ENCODE measurements around the gene FOXG1. TPM values are rescaled to one million over a fixed set of nuclear protein-coding genes. Genes with fewer than 3 reads are reported as not detected.
A peak's percentile ranks its signal among the peaks of the same experiment; 100 is the strongest.

Gene FOXG1
- total and polyA plus RNA-seq, 2 donors (not counting 3 experiments of a cell fraction or from before 2014, with no cell fraction given), result not detected

- H3K27me3 ChIP-seq (ENCODE audit: control insufficient read depth in 2 of 2, insufficient read depth in 2 of 2, low read length in 2 of 2), result peaks cover 55 to 88% of the 10 kb centered on the region in 2 experiments
- CTCF ChIA-PET, result interaction anchor here (0.6 to 5.5 kb wide), 8 partner anchors 9 to 1448 kb away, joined by 3 to 34 read pairs (median 4); no protein-coding TSS in a partner anchor
- intact Hi-C loops (cut with micrococcal nuclease) (loop anchor here (10.0 kb wide), 1 partner anchor 1159 kb away; the partner anchor contains the start of gene PRKD1), dilution Hi-C loops (cut with MboI; ENCODE audit: extremely low pct_ligation_motif_present, low sequenced_read_pairs) (no loop called here)
- H2AFZ ChIP-seq (ENCODE audit: low read depth, low read length), result peak overlapping the region; percentile 42
- no peak overlapping the region for H3K27ac ChIP-seq (ENCODE audit: insufficient read depth, low read depth, low read length)
- no peak for DNase-seq (ENCODE audit: low read depth, low spot score)
- POLR2A ChIA-PET, result no interaction called here
- TF ChIP-seq MAX (IDR thresholded peaks at IDR 0.05; ENCODE audit: insufficient read depth, insufficient read length) (no peak), EZH2 (IDR thresholded peaks at IDR 0.05; ENCODE audit: borderline replicate concordance, low read depth, low read length, severe bottlenecking) (peak; percentile 66)
- no peaks in the 10 kb centered on the region for H3K9me1 ChIP-seq (replicated peaks; ENCODE audit: control insufficient read depth, extremely low read depth, insufficient read depth, low read length)
- no peak overlapping the region for H3K9ac ChIP-seq (replicated peaks; ENCODE audit: extremely low read depth, insufficient read depth, low read length)
- H4K20me1 ChIP-seq (replicated peaks; ENCODE audit: control insufficient read depth, extremely low read depth, insufficient read depth, low read length), result no peaks in the 10 kb centered on the region
- H3K4me1 ChIP-seq (ENCODE audit: control insufficient read depth, extremely low read depth, insufficient read depth, low read length), result peaks cover 5% of the 10 kb centered on the region
- no TSS peak for BruUV-seq (replicated peaks)
- FAIRE-seq, result no peak
- H3K4me2 ChIP-seq (ENCODE audit: insufficient read depth, low read length), result peak overlapping the region; percentile 44
- H3K9me3 ChIP-seq (replicated peaks; ENCODE audit: control insufficient read depth, insufficient read depth, low read length), result no peaks in the 10 kb centered on the region
- H3K79me2 ChIP-seq (ENCODE audit: control insufficient read depth, insufficient read depth, low read length), result no peaks in the 10 kb centered on the region
- H3K4me3 ChIP-seq (replicated peaks in 1 of 3; ENCODE audit: insufficient read depth in 1 of 3, low read depth in 1 of 3, low read length in 3 of 3), result peak overlapping the region in 2 of 3 experiments; percentile 24 to 29
- no peaks in the 10 kb centered on the region for H3K36me3 ChIP-seq (ENCODE audit: control insufficient read depth in 2 of 2, extremely low read depth in 1 of 2, insufficient read depth in 2 of 2, low read length in 2 of 2)
Measured at GRCh38 chr14:28765831-28766468, 637 bp upstream of the FOXG1 start.

- H3K9me3 ChIP-seq (replicated peaks; ENCODE audit: control insufficient read depth, insufficient read depth, low read length), result no peaks in the 10 kb centered on the region
- H3K9me1 ChIP-seq (replicated peaks; ENCODE audit: control insufficient read depth, extremely low read depth, insufficient read depth, low read length), result no peaks in the 10 kb centered on the region
- peaks cover 46 to 88% of the 10 kb centered on the region in 2 experiments for H3K27me3 ChIP-seq (ENCODE audit: control insufficient read depth in 2 of 2, insufficient read depth in 2 of 2, low read length in 2 of 2)
- H3K4me3 ChIP-seq (replicated peaks in 1 of 3; ENCODE audit: insufficient read depth in 1 of 3, low read depth in 1 of 3, low read length in 3 of 3), result no peak overlapping the region
- intact Hi-C loops (cut with micrococcal nuclease), result loop anchor here (10.0 kb wide), 1 partner anchor 1158 kb away; the partner anchor contains the start of gene PRKD1
- H2AFZ ChIP-seq (ENCODE audit: low read depth, low read length), result no peak overlapping the region
- ChIA-PET POLR2A (no interaction called here), CTCF (interaction anchor here (1.1 to 5.5 kb wide), 4 partner anchors 11 to 1447 kb away, joined by 3 to 34 read pairs (median 8); no protein-coding TSS in a partner anchor)
- H4K20me1 ChIP-seq (replicated peaks; ENCODE audit: control insufficient read depth, extremely low read depth, insufficient read depth, low read length), result no peaks in the 10 kb centered on the region
- no TSS peak for BruUV-seq (replicated peaks)
- no peaks in the 10 kb centered on the region for H3K36me3 ChIP-seq (ENCODE audit: control insufficient read depth in 2 of 2, extremely low read depth in 1 of 2, insufficient read depth in 2 of 2, low read length in 2 of 2)
- TF ChIP-seq JUN (IDR thresholded peaks at IDR 0.05; ENCODE audit: borderline replicate concordance, insufficient read depth, insufficient read length, low read depth), result no peak
- no peak for TF ChIP-seq POLR2AphosphoS5 (IDR thresholded peaks at IDR 0.05; ENCODE audit: insufficient read depth, low read depth, low read length)
- TF ChIP-seq FOS (IDR thresholded peaks at IDR 0.05; ENCODE audit: borderline replicate concordance, insufficient read depth, low read length), result no peak
- no peak for TF ChIP-seq MYC (IDR thresholded peaks at IDR 0.05; ENCODE audit: low read depth, low read length)
- no peak for TF ChIP-seq GATA2 (IDR thresholded peaks at IDR 0.05; ENCODE audit: insufficient read depth, insufficient read length, low read depth, low read length)
- TF ChIP-seq EZH2 (IDR thresholded peaks at IDR 0.05; ENCODE audit: borderline replicate concordance, low read depth, low read length, severe bottlenecking), result no peak
- TF ChIP-seq POLR2A (IDR thresholded peaks at IDR 0.05; ENCODE audit: low read depth, low read length), result no peak
- no peak for TF ChIP-seq MAX (IDR thresholded peaks at IDR 0.05; ENCODE audit: insufficient read depth, insufficient read length)
- TF ChIP-seq CTCF (IDR thresholded peaks at IDR 0.05; ENCODE audit: extremely low read depth in 1 of 2, insufficient read depth in 1 of 2, low read depth in 1 of 2, low read length in 2 of 2), result no peak
- no peak overlapping the region for H3K4me2 ChIP-seq (ENCODE audit: insufficient read depth, low read length)
- H3K4me1 ChIP-seq (ENCODE audit: control insufficient read depth, extremely low read depth, insufficient read depth, low read length), result peaks cover 5% of the 10 kb centered on the region
- DNase-seq (ENCODE audit: low read depth, low spot score) (no peak), FAIRE-seq (no peak)
- H3K79me2 ChIP-seq (ENCODE audit: control insufficient read depth, insufficient read depth, low read length), result no peaks in the 10 kb centered on the region
- H3K9ac ChIP-seq (replicated peaks; ENCODE audit: extremely low read depth, insufficient read depth, low read length), result no peak overlapping the region
- no peak overlapping the region for H3K27ac ChIP-seq (ENCODE audit: insufficient read depth, low read depth, low read length)
- dilution Hi-C loops (cut with MboI; ENCODE audit: extremely low pct_ligation_motif_present, low sequenced_read_pairs), result no loop called here
Measured at GRCh38 chr14:28767030-28767852, 654 bp downstream of the FOXG1 start.

All from endothelial cell of umbilical vein (primary cell).